DMS153 treated with DMSO at 0.1 percent for 48 hours (cell line): ENCODE measurements around the gene FUT6.
"Not testable (repeated sequence)": the region's sequence is repeated elsewhere in the genome, so short reads cannot be mapped to it uniquely, and the experiment has no call there.

ENCODE experiments used
- DNase-seq: peaks from one replicate; lab custom pipeline; 2025; ENCODE audit not compliant: unreplicated experiment; lab: John Stamatoyannopoulos, UW

FUT6 gene

DNA sequence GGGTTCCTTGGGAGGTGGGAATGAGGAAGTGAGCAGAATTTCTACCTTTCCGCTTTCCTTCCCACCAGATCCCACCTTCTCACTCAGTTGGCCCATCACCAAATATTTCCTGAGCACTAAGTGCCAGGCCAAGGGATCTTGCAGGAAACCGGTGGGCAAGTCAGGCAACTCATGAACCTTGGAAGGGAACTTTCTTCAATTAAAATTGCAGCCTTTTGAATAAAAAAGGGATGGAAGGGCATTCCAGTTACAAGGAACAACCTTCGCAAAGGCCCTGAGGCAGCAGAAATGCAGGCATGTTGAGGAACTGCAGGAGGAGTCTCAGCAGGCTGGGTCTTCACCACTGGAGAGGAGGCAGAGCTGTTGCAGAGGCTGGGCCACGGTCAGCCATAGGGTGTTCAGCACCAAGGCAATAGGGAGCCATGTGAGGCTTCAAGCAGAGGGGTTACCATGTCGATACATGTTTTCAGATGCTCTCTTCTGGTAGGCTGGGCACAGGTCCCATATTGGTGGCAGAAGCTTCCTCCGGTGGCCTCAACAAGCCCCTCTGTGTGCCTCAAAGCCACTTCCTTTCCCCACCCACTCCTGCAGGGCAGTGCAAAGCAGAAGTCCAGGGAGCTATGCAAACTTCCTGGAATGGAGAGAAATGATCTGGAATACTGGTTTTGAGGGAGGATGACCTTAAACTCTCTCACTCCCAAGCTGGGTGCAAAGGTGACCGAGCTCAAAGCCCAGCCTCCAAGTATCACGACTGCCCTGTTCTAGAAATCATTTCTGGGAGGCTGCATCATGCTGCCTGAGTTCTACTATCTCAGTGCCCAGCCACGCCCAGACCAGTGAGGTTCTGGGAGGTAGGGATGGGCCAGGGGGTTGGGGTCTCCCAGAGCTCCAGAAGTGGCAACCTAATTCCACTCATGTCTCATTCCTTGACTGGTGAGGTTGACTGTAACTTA is at the start of gene FUT6:
TSS of gene FUT6 (minus strand) at position 638 of the 953 bp plus-strand sequence. CDS start 7,135 bp downstream, outside the sequence.
- no peak for DNase-seq

GRCh38 chr19:5884065-5884811 is 44.7 kb upstream of the FUT6 start:
- not testable (repeated sequence) for DNase-seq

DNA sequence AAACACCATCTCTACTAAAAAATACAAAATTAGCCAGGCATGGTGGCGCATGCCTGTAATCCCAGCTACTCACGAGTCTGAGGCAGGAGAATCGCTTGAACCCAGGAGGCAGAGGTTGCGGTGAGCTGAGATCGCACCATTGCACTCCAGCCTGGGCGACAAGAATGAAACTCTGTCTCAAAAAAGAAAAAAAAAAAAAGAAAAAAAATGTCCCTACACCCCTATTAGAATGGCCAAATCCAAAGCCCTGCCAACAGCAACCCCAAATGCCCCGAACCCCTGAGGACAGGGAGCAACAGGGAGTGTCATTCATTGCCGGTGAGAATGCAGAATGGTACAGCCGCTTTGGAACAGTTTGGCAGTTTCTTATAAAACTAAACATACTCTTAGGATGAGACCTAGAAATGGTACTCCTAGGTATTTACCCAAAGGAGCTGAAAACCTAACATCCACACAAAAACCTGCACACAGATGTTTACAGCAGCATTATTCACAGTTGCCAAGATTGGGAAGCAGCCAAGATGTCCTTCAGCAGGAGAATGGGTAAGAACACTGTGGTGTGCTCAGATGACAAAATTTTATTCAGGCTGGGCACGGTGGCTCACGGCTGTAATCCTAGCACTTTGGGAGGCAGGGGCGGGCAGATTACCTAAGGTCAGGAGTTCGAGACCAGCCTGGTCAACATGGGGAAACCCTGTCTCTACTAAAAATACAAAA is 43.8 kb upstream of the FUT6 start:
- DNase-seq, result not testable (repeated sequence)

DNA sequence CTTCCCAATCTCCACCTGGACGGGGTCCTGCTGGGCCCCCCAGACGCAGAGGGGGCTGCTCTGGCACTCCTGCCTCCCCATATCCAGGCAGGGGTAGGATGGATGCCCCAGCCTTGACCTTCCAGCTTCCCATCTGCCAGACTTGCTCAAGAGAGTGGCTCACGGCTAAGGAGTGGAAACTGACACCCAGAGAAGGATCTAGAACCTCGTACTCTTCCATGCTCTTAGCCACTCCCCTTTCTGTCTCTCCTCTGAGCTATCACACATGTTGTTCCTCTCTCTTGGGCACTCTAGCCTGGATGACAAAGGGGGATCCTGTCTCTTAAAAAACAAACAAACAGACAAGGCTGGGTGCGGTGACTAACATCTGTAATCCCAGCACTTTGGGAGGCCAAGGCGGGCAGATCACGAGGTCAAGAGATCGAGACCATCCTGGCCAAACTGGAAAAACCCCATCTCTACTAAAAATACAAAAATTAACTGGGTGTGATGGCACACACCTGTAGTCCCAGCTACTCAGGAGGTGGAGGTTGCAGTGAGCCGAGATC is 43.0 kb upstream of the FUT6 start:
- no peak for DNase-seq

DNA sequence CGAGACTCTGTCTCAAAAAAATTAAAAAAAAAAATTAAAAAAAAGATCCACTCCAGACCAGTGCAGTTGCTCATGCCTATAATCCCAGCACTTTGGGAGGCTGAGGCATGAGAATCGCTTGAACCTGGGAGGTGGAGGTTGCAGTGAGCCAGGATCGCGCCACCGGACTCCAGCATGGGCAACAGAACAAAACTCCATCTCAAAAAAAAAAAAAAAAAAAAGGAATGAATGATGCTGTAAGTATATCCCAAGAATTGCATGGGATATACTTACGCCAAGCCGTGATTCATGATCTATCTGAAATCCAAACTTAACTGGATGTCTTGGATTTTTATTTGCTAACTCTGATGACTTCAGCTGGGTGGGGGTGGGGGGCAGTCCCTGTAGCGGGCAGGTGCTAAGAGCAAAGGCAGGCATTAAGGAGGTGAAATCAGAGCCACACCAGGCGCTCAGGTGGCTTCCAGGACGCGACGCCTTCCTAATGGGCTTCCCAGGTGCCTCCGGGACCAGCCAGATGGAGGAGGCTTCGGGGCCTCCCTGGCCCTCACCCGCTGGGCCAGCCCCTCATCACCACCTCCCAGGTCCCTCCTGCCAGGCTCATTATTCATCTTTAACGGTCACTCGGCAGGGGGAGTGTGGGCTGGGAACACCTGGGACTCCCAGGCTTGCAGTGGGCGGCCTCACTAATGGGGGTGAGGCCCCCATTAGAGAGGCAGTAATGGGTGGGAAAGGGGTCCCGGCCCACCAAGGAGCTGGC is 42.2 kb upstream of the FUT6 start:
- DNase-seq, result peak; percentile 11

- no peak for DNase-seq
Measured at GRCh38 chr19:5880604-5881078, 41.1 kb upstream of the FUT6 start.

GRCh38 chr19:5880196-5880595 is 40.7 kb upstream of the FUT6 start:
- DNase-seq, result no peak

DNA sequence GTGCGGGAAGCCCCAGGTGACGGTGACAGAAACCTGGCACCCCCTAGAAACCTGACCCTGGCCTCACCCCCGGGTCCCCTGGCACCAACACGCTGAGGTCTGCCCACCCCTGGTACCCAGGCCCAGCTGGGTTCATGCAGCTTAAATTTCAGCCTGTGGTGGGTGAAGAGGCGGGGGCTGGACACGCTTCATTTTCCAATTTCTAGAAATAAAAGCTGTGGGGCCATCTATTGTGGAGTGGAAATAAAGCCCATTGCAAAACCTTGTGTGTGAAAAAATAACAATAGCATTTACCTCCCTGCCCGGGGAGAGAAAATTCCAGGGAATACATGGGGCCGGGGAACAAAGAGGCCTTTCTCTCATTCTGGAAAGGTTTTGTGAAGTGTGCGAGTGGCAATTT is 38.4 kb upstream of the FUT6 start:
- DNase-seq, result no peak

DNA sequence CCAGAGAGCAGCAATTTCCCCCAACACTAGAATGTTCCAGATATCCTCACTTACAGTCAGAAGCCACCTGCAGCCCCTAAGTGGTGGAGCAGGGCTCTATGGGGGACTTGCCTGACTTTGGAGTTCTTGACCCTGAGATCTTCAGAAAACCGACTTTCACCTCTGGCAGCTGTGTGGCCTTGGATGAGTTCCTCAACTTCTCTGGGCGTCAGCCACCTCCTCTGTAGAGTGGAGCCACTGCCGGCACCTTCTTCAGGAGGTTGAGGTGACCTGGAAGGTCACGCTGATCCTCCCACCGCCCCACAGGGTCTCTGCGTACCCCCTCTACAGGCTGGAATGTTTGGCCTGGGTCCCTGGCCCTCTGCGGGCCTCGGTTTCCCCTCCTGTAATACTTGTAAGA is 37.9 kb upstream of the FUT6 start:
- DNase-seq, result no peak

DNA sequence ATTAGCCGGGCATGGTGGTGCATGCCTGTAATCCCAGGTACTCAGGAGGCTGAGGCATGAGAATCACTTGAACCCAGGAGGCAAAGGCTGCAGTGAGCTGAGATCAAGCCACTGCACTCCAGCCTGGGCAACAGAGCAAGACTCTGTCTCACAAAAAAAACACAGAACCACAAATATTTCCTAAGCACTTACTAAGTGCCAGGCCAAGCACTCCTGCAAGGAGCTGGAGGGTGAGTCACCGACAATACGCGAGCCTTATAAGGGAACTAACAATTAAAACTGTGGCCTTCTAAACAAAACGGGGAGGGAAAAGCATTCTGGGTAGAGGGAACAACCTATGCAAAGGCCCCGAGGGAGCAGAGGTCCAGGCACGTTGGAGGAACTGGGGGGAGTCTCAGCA is 35.0 kb upstream of the FUT6 start:
- DNase-seq, result not testable (repeated sequence)

DNA sequence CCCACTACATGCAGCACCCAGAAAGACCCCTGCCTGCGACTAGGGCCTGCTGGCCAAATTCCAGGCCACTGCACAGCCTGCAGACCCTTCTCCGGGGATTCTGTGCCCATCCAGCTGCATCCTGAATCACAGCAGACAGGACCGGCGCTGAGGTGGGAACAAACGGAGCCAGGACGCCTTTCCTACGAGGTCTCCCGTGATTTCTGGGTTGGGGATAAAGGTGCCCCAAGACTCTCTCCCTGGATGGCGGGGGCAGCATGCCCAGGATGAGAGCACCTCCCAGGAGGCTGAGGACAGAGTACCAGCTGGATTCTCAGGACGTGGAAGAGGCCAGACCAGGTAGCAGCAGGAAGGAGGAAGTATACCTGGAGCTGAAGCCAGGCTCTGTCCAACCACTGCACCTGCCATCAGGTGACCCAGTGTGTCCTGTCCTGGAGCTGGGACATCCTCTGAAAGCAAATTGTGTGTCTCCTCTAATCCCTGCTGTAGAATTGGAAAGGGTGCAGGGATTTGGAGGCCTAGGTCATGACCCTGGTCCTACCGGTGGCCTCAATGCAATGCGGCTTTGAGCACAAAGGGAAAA is 34.2 kb upstream of the FUT6 start:
- no peak for DNase-seq

DNA sequence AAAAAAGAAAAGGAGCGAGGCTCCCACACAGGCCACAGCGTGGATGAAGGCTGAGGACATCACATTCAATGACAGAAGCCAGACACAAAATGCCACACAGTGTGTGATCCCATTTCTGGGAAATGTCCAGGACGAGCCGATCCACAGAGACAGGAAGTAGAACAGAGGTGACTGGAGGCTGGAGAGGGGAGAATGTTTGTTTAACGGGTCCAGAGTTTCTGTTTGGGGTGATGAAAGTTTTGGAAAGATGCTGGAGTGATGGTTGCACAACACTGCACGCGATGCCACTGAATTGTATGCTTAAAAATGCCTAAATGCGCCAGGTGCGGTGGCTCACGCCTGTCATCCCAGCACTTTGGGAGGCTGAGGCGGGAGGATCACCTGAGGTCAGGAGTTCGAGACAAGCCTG is 31.5 kb upstream of the FUT6 start:
- no peak for DNase-seq

DNA sequence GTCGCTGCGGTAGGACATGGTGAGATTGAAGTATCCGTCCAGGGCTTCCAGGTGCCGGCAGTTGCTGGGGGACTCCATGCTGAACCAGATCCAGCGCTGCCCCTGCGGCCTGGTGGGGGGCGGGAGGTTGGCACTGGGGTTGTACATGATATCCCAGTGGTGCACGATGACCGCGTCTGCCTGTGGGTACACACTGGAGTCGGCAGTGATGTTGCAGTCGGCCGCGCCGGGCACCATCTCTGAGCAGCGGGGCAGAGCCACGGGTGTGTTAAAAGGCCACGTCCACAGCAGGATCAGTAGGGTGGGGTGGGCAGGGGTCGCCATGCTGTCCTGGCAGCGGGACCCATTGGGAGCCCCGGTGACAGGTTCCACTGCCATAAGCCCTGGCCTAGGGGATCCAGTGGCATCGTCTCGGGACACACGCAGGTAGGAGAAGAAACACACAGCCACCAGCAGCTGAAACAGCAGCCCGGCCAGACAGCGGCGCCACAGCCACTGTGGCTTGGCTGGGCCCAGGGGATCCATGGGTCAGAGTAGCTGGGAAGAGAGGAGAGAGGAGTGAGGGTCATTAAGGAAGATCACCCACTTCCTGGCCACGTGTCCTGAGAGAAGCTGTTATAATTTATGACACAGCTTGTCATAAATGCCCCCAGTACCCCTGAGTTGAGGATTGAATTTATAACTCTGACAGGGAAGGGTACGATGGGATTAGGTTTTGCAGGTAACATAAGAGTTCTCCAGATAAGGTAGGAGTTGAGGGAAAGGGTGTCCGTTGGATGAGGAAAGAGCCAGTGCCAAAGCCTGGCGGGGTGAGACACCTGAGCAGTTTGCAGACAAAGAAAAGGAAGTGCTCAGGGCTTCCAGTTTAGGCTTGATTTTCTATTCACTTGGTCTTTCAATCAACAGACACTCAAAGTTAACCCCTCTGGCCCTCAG is 28.0 kb upstream of the FUT6 start:
- no peak for DNase-seq

- no peak for DNase-seq
Measured at GRCh38 chr19:5865772-5866171, 26.3 kb upstream of the FUT6 start.

DNA sequence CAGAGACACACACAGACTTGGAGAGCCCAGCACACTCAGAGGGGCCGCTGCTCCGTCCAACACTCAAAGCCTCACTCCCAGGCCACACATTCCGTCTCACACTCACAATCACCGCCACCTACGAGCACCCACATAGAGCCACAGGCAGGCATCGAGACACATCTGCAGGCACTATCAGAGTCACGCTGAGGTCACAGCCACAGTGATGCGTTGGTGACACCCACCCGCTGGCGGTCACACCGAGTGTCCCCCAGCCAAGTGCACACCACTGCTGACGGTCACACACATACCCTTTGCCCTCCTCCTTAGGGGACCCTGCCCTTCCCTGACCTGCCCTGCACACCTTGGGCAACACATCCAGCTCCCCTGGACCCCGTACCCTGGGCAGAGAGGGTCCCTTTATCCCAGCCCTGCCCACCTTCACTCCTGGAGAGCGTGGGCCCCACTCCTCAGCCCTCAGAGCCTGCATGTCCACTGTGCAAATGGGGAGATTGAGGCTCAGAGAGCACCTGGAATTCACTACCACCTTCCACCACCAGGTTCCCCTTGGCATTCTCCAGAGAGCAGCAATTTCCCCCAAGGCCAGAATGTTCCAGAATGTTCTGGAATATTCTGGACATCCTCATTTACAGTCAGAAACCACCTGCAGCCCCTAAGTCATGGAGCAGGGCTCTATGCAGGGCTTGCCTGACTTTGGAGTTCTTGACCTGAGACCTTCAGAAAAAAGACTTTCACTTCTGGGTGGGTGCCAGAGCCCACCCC is 25.4 kb upstream of the FUT6 start:
- DNase-seq, result no peak

- DNase-seq, result no peak
Measured at GRCh38 chr19:5864013-5864720, 24.7 kb upstream of the FUT6 start.

DNA sequence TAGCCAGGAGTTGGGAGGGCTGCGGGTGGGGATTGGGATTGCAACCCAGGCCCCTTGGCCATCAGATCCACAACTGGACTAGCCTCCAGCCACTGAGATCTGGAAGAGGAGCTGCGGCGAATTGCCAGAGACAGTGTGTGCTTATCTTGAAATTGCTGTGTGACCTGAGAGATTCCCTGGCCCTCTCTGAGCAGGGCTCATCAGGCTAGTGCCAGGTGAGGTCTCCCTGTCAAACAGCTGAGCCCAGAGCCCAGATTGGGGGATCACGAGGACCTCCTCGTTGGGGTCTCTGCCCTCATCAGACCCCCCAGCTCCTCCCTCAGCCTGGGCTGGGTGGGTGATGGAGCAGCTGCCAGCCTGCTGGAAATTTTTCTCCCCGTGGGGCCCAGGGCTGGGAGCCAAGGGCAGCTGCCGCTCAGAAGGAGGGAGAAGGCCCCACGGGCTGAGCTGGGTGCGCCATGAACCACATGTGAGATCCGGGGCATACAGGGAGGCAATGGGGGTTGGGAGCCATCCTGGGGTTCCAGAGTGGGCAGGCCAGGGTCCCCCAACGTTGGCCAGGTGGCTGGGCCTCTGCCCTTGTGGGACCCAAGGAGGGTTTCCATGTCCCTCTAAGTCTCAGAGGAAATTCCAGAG is 23.6 kb upstream of the FUT6 start:
- DNase-seq, result no peak
